ENCODE results near the gene PLCH2.
A peak's percentile ranks its signal among the peaks of the same experiment; 100 is the strongest.

PLCH2 gene

DNA sequence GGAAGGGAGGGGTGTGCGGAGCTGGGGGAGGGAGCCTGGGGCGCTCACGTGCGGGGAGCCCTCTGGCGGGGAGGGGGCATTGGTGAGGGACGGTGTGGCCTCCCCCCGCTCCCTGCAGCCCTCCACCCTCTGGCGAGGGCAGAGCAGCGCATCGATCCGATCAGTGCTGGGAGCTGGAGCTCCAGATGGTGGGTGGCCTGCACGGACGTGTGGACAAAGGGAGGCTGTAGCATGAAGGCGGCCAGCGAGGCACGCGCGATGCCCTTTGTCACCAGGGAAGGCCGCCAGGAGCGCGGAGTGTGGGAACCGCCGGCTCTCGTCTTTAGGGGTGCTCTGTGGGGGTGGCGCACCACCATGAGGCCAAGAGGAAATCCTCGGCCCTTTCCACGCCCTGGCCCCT lies 59.4 kb downstream of the PLCH2 start:
- no peak for TF ChIP-seq CTCF (IDR thresholded peaks at IDR 0.05; ENCODE audit: low read depth, low read length, missing control alignments)

DNA sequence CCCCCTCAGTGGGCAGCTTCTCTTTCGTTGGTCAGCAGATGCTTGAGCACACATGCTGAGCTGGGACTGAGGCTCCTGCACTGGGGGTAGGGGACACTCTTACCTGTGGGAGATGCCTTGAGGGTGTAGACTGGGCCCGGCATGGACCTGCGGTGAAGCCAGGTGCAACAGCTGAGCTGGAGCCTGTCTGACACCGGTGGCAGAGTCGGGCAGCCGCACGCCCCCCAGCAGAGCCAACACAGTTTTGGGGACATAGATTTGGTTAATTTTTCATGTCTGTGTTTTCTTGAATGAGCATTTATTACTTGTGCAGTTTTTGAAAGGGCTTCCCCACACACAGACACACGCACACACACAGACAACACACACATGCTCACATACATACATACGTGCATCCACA lies 59.9 kb downstream of the PLCH2 start:
- no peak for DNase-seq (ENCODE audit: low read depth)
- no peak for TF ChIP-seq CTCF (IDR thresholded peaks at IDR 0.05; ENCODE audit: low read depth, low read length, missing control alignments)
- H3K4me3 ChIP-seq (ENCODE audit: low read depth, low read length), result no peak overlapping the region

More for the DNA sequence above, 59.4 kb downstream of the PLCH2 start:
- no peak for DNase-seq (ENCODE audit: low read depth)
- H3K4me3 ChIP-seq (ENCODE audit: low read depth, low read length), result no peak overlapping the region

GRCh38 chr1:2537784-2538115 lies 61.7 kb downstream of the PLCH2 start:
- no peak for DNase-seq (ENCODE audit: low read depth)
- no peak for TF ChIP-seq CTCF (IDR thresholded peaks at IDR 0.05; ENCODE audit: low read depth, low read length, missing control alignments)

GRCh38 chr1:2538376-2538775 lies 62.3 kb downstream of the PLCH2 start:
- DNase-seq (ENCODE audit: low read depth), result no peak
- no peak overlapping the region for H3K4me3 ChIP-seq (ENCODE audit: low read depth, low read length)
- no peak for TF ChIP-seq CTCF (IDR thresholded peaks at IDR 0.05; ENCODE audit: low read depth, low read length, missing control alignments)

More at GRCh38 chr1:2537784-2538115, 61.7 kb downstream of the PLCH2 start:
- no peak overlapping the region for H3K4me3 ChIP-seq (ENCODE audit: low read depth, low read length)

- H3K4me3 ChIP-seq (ENCODE audit: low read depth, low read length), result no peak overlapping the region
- no peak for TF ChIP-seq CTCF (IDR thresholded peaks at IDR 0.05; ENCODE audit: low read depth, low read length, missing control alignments)
- no peak for DNase-seq (ENCODE audit: low read depth)
Measured at GRCh38 chr1:2538872-2539271, 62.8 kb downstream of the PLCH2 start.

DNA sequence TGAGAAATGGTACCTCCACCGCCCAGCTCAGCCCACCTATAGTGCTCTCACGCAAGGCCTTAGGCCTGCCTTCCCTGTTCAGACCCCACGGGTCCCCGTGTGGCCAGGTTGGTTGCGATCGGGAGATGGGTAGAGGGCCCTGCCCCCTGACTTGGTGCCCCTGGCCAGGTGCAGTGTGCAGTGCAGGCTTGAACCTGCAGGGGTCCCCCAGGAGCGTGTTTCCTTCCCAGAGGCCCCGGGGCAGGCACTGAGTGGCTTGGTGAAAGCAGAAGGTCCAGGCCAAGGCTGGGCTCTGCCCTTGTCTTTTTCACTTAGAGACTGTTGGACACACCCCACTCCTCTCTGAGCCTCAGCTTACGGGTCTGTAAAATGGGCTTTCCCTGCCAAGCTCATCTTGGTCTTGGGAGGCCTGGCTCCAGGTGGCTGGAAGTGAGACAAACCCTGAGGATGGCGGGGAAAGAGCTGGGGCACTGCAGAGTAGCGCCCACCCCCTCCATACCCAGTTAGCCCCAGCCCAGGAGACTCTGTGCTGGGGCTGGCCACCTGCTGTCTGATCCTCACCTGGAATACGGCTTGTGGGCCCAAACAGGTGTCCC lies 63.3 kb downstream of the PLCH2 start:
- no peak overlapping the region for H3K4me3 ChIP-seq (ENCODE audit: low read depth, low read length)
- peak; percentile 56 for TF ChIP-seq CTCF (IDR thresholded peaks at IDR 0.05; ENCODE audit: low read depth, low read length, missing control alignments)
- no peak for DNase-seq (ENCODE audit: low read depth)

- no peak for TF ChIP-seq CTCF (IDR thresholded peaks at IDR 0.05; ENCODE audit: low read depth, low read length, missing control alignments)
- no peak for DNase-seq (ENCODE audit: low read depth)
- H3K4me3 ChIP-seq (ENCODE audit: low read depth, low read length), result no peak overlapping the region
Measured at GRCh38 chr1:2540816-2541492, 64.9 kb downstream of the PLCH2 start.
